Stimulated activated CD8-positive, alpha-beta memory T cell treated with anti-CD3 and anti-CD28 coated beads, Interleukin-15, amount 100 ng/mL, for 48 hours (primary cell): ENCODE data around the gene PRR14L.

Source experiments
- DNase-seq, 2 donors: peaks; one replicate each; pipeline ENCODE4 v3.0.0-alpha.2; 2020; ENCODE audit warnings: low read depth in 2 of 2

The PRR14L gene

GRCh38 chr22:31639436-31640039, 110.4 kb downstream of the PRR14L start:
- DNase-seq: no peak

GRCh38 chr22:31637891-31638618, 111.9 kb downstream of the PRR14L start:
- no peak for DNase-seq

GRCh38 chr22:31637447-31637890, 112.5 kb downstream of the PRR14L start:
- no peak for DNase-seq

GRCh38 chr22:31635638-31636306, 114.2 kb downstream of the PRR14L start:
- DNase-seq: no peak

GRCh38 chr22:31631436-31631835, 118.5 kb downstream of the PRR14L start:
- DNase-seq: no peak
